ENCODE data around the gene CAPZA1.

GRCh38 chr1:112626887-112627286, 7.3 kb downstream of the CAPZA1 start:
- TF ChIP-seq CTCF (IDR thresholded peaks at IDR 0.05; ENCODE audit: extremely low read depth in 1 of 2, insufficient read depth in 1 of 2, low read depth in 1 of 2, low read length in 2 of 2) (no peak), POLR2A (IDR thresholded peaks at IDR 0.05; ENCODE audit: low read depth, low read length) (no peak), POLR2AphosphoS5 (IDR thresholded peaks at IDR 0.05; ENCODE audit: insufficient read depth, low read depth, low read length) (no peak), FOS (IDR thresholded peaks at IDR 0.05; ENCODE audit: borderline replicate concordance, insufficient read depth, low read length) (no peak)

All from endothelial cell of umbilical vein (primary cell).